CD14-positive monocyte (primary cell): Measurements from ENCODE around the gene CHKB. TPM values are rescaled to one million over a fixed set of nuclear protein-coding genes. Genes with fewer than 3 reads are reported as not detected.
"Not testable (repeated sequence)": the region's sequence is repeated elsewhere in the genome, so short reads cannot be mapped to it uniquely, and the experiment has no call there.

ENCODE experiments used
- DNase-seq, 3 donors: peaks; one replicate each; pipeline ENCODE4 v3.0.0-alpha.2; 2011 to 2022
- H2AFZ ChIP-seq: 2 replicates; pipeline ENCODE4 v1.6.0; 2012; ENCODE audit warnings: mild to moderate bottlenecking, low read depth, low read length, inconsistent platforms; ENCODE audit not compliant: insufficient read depth, poor library complexity, severe bottlenecking
- H3K27ac ChIP-seq, 2 donors: 1 replicate in 1 of 2; 2 replicates in 1 of 2; pipeline ENCODE4 v1.5.1; 2012 to 2013; ENCODE audit warnings: low read length in 2 of 2, control low read depth in 1 of 2, inconsistent platforms in 1 of 2, low read depth in 1 of 2, mild to moderate bottlenecking in 1 of 2
- H3K27me3 ChIP-seq, 2 donors: one replicate each; pipeline versions ENCODE4 v1.6.0 to v1.6.1; 2011 to 2013; ENCODE audit warnings: low read length in 2 of 2; ENCODE audit not compliant: control insufficient read depth in 2 of 2, insufficient read depth in 2 of 2
- H3K36me3 ChIP-seq, 2 donors: replicated peaks in 1 of 2; 1 replicate in 1 of 2; 2 replicates in 1 of 2; pipeline versions ENCODE4 v1.5.1 to v1.6.1; 2012 to 2013; ENCODE audit warnings: low read length in 2 of 2, control low read depth in 1 of 2, inconsistent platforms in 1 of 2, mild to moderate bottlenecking in 1 of 2; ENCODE audit not compliant: insufficient read depth in 2 of 2, control insufficient read depth in 1 of 2
- H3K4me1 ChIP-seq, 2 donors: 1 replicate in 1 of 2; 2 replicates in 1 of 2; pipeline versions ENCODE4 v1.5.1 to v1.6.1; 2012 to 2013; ENCODE audit warnings: low read length in 2 of 2, control low read depth in 1 of 2, inconsistent platforms in 1 of 2, mild to moderate bottlenecking in 1 of 2, moderate library complexity in 1 of 2; ENCODE audit not compliant: insufficient read depth in 2 of 2, control insufficient read depth in 1 of 2
- H3K4me2 ChIP-seq: replicated peaks from 2 replicates; pipeline ENCODE3; 2012; ENCODE audit warnings: low read length, moderate library complexity, mild to moderate bottlenecking; ENCODE audit not compliant: poor library complexity, severe bottlenecking; ENCODE audit errors: extremely low read depth
- H3K4me3 ChIP-seq, 3 experiments: fragments of 200-600 bp in 1 of 3; sonication (generic) in 1 of 3; replicated peaks in 1 of 3; 1 replicate in 2 of 3; 2 replicates in 1 of 3; pipeline ENCODE4 v1.5.1; 2011 to 2013; ENCODE audit warnings: low read length in 3 of 3, mild to moderate bottlenecking in 3 of 3, control low read depth in 2 of 3, low read depth in 2 of 3, inconsistent platforms in 1 of 3, moderate library complexity in 1 of 3
- H3K79me2 ChIP-seq: 2 replicates; pipeline ENCODE4 v1.6.0; 2012; ENCODE audit warnings: mild to moderate bottlenecking, control low read depth, inconsistent platforms, low read length, moderate library complexity; ENCODE audit not compliant: insufficient read depth
- H3K9ac ChIP-seq: 2 replicates; pipeline ENCODE4 v1.6.0; 2017; ENCODE audit warnings: low read length, mild to moderate bottlenecking; ENCODE audit not compliant: insufficient read depth, poor library complexity, severe bottlenecking
- H3K9me3 ChIP-seq, 2 donors: replicated peaks in 1 of 2; 1 replicate in 1 of 2; 2 replicates in 1 of 2; pipeline versions ENCODE4 v1.5.1 to v1.6.1; 2012 to 2013; ENCODE audit warnings: low read length in 2 of 2, control low read depth in 1 of 2; ENCODE audit not compliant: control insufficient read depth in 1 of 2, insufficient read depth in 1 of 2
- H4K20me1 ChIP-seq: 2 replicates; pipeline ENCODE4 v1.6.0; 2012; ENCODE audit warnings: mild to moderate bottlenecking, low read length, control low read depth, moderate library complexity; ENCODE audit not compliant: insufficient read depth
- H3K27ac Mint-ChIP-seq, 7 donors: one replicate each; pipeline ENCODE4 v1.8.0; 2020; ENCODE audit warnings: mild to moderate bottlenecking in 7 of 7, mixed read lengths in 7 of 7, moderate library complexity in 6 of 7, inconsistent platforms in 2 of 7
- H3K27me3 Mint-ChIP-seq, 3 donors: one replicate each; pipeline ENCODE4 v1.8.0; 2021 to 2022; ENCODE audit warnings: low read depth in 3 of 3, mild to moderate bottlenecking in 3 of 3, mixed read lengths in 3 of 3, moderate library complexity in 3 of 3, inconsistent platforms in 1 of 3
- H3K36me3 Mint-ChIP-seq, 2 donors: one replicate each; pipeline ENCODE4 v1.8.0; 2020; ENCODE audit warnings: mixed read lengths in 2 of 2, inconsistent platforms in 1 of 2, mild to moderate bottlenecking in 1 of 2
- H3K4me1 Mint-ChIP-seq: one replicate; pipeline ENCODE4 v1.8.0; 2020; ENCODE audit warnings: mild to moderate bottlenecking, mixed read lengths
- H3K4me3 Mint-ChIP-seq, 2 donors: one replicate each; pipeline ENCODE4 v1.8.0; 2020; ENCODE audit warnings: mild to moderate bottlenecking in 2 of 2, mixed read lengths in 2 of 2, moderate library complexity in 1 of 2
- H3K9me3 Mint-ChIP-seq, 7 donors: one replicate each; pipeline ENCODE4 v1.8.0; 2020 to 2022; ENCODE audit warnings: mixed read lengths in 7 of 7, mild to moderate bottlenecking in 6 of 7, moderate library complexity in 6 of 7, inconsistent platforms in 2 of 7
- CTCF ChIP-seq: fragments of 200-600 bp; IDR thresholded peaks from one replicate; pipeline ENCODE4 v1.8.0; 2022; ENCODE audit warnings: antibody characterized with exemption, mild to moderate bottlenecking
- WGBS: methylation state at CpG from one replicate; pipeline ENCODE4 v1.1.5; 2013; ENCODE audit warnings: missing lambda C conversion rate; ENCODE audit not compliant: insufficient coverage; 5-methylcytosine and 5-hydroxymethylcytosine counted together
- intact Hi-C, 2 donors: fragments of 100-400 bp; cut with micrococcal nuclease; formaldehyde crosslinking; loops; one replicate each; pipeline versions ENCODE4 v1.15.0 to v1.15.1; 2023
- polyA plus RNA-seq, 3 donors: library from polyadenylated mRNA; depleted of rRNA in 1 of 3; unstranded in 2 of 3; stranded (reverse) in 1 of 3; fragments of 300-500 nt in 2 of 3; fragments of >200 nt in 1 of 3; fragmentation: Illumina TruSeq in 2 of 3; gene quantifications; 1 replicate in 2 of 3; 2 replicates in 1 of 3; pipeline ENCODE4 v1.2.3, GENCODE V29; 2012 to 2021

Gene CHKB
- polyA plus RNA-seq, 3 donors = 29.1 to 286 (median 31.3) TPM

- H3K36me3 Mint-ChIP-seq = no peaks in the 10 kb centered on the region
- Histone ChIP-seq H2AFZ (no peak overlapping the region), H3K79me2 (no peaks in the 10 kb centered on the region), H3K27me3 (peaks cover 0 to 29% of the 10 kb centered on the region in 2 donors), H3K4me1 (no peaks in the 10 kb centered on the region), H3K27ac (no peak overlapping the region), H3K9ac (no peak overlapping the region), H3K36me3 (no peaks in the 10 kb centered on the region), H3K9me3 (no peaks in the 10 kb centered on the region), H3K4me3 (no peak overlapping the region), H3K4me2 (no peak overlapping the region), H4K20me1 (no peaks in the 10 kb centered on the region)
- no peak for TF ChIP-seq CTCF
- no peak for DNase-seq
- intact Hi-C loops = no loop called here
- H3K27me3 Mint-ChIP-seq = peaks cover 36 to 77% (median 54%) of the 10 kb centered on the region in 3 donors
- no peak overlapping the region for H3K27ac Mint-ChIP-seq
- H3K9me3 Mint-ChIP-seq = peaks cover 0 to 4% (median 0%) of the 10 kb centered on the region in 7 donors
- H3K4me3 Mint-ChIP-seq = no peak overlapping the region
- peaks cover 8% of the 10 kb centered on the region for H3K4me1 Mint-ChIP-seq
- WGBS = 87% methylated on average over 12 of the region's 12 CpGs
Measured at GRCh38 chr22:50609599-50609998, 26.9 kb upstream of the CHKB start.

DNA sequence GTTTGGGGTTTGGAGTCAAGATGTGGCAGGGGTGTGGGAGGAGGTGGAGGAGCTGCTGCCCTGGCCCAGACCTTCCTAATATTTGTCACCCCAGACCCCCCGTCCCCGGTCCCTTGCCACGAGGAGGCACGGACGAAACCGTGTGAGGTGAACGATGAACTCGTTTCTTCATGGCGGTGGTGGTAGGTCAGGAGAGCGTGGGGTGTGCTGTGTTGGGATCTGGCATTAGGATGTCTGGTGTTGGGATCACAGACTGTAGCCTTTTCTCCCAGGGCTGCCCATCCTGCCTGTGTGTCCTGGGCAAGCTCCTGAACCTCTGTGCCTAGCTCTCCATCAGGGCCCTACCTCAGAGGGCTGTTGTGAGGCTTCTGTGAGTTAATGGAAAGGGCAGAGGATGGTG lies 26.3 kb upstream of the CHKB start:
- no peak overlapping the region for H3K4me2 ChIP-seq
- no peaks in the 10 kb centered on the region for H3K9me3 ChIP-seq
- H2AFZ ChIP-seq = no peak overlapping the region
- H3K79me2 ChIP-seq = no peaks in the 10 kb centered on the region
- Mint-ChIP-seq H3K27ac (no peak overlapping the region), H3K4me1 (peaks cover 8% of the 10 kb centered on the region), H3K4me3 (no peak overlapping the region), H3K27me3 (peaks cover 36 to 81% (median 56%) of the 10 kb centered on the region in 3 donors), H3K9me3 (peaks cover 0 to 2% (median 0%) of the 10 kb centered on the region in 7 donors), H3K36me3 (no peaks in the 10 kb centered on the region)
- H3K4me3 ChIP-seq = no peak overlapping the region
- H3K27ac ChIP-seq = no peak overlapping the region
- no peak for DNase-seq
- H3K27me3 ChIP-seq = peaks cover under 1 to 29% of the 10 kb centered on the region in 2 donors
- H3K9ac ChIP-seq = no peak overlapping the region
- intact Hi-C loops = no loop called here
- H3K4me1 ChIP-seq = no peaks in the 10 kb centered on the region
- no peak for TF ChIP-seq CTCF
- WGBS = 98% methylated on average over 7 of the region's 10 CpGs
- no peaks in the 10 kb centered on the region for H3K36me3 ChIP-seq
- no peaks in the 10 kb centered on the region for H4K20me1 ChIP-seq

DNA sequence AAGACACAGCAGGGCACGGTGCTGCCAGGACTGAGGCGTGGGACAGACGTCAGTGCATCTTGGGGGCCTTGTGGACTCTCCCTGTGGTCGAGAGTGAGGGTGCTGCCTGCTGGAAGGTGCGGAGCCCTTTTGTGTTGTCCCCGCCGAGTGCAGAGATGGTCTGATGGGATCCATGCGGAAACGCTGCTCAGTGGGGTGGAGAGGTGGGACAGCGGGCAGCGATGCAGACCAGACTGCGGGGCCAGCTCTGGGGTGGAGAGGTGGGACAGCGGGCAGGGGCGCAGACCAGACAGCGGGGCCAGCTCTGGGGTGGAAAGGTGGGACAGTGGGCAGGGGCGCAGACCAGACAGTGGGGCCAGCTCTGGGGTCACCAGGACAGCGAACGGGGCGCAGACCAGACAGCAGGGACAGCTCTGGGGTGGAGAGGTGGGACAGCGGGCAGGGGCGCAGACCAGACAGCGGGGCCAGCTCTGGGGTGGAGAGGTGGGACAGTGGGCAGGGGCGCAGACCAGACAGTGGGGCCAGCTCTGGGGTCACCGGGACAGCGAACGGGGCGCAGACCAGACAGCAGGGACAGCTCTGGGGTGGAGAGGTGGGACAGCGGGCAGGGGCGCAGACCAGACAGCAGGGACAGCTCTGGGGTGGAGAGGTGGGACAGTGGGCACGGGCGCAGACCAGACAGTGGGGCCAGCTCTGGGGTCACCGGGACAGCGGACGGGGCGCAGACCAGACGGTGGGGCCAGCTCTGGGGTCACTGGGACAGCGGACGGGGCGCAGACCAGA lies 25.6 kb upstream of the CHKB start:
- H3K4me3 Mint-ChIP-seq, H3K4me1 ChIP-seq, H3K4me3 ChIP-seq, DNase-seq, H3K4me1 Mint-ChIP-seq, H3K4me2 ChIP-seq, H3K9me3 ChIP-seq, H2AFZ ChIP-seq, H3K79me2 ChIP-seq, H3K9me3 Mint-ChIP-seq, H3K36me3 ChIP-seq, H3K27ac ChIP-seq, H4K20me1 ChIP-seq, H3K36me3 Mint-ChIP-seq, intact Hi-C loops, H3K9ac ChIP-seq: not testable (repeated sequence)
- 90% methylated on average over 38 of the region's 39 CpGs for WGBS
- Mint-ChIP-seq H3K27me3 (peaks cover 39 to 84% (median 59%) of the 10 kb centered on the region in 3 donors), H3K27ac (peak overlapping the region in 1 of 7 donors; percentile 20)
- peaks cover 8 to 36% of the 10 kb centered on the region in 2 donors for H3K27me3 ChIP-seq
